Erythroblast (primary cell): ENCODE data around the gene ZNF423.

ENCODE experiments used
- GATA1 ChIP-seq: IDR thresholded peaks from 2 replicates; pipeline ENCODE4 v1.6.1; 2011; ENCODE audit warnings: low read depth, mild to moderate bottlenecking, control low read depth, low read length, moderate library complexity
- POLR2A ChIP-seq: IDR thresholded peaks from 2 replicates; pipeline ENCODE4 v1.6.1; 2011; ENCODE audit warnings: mild to moderate bottlenecking, low read length

DNA sequence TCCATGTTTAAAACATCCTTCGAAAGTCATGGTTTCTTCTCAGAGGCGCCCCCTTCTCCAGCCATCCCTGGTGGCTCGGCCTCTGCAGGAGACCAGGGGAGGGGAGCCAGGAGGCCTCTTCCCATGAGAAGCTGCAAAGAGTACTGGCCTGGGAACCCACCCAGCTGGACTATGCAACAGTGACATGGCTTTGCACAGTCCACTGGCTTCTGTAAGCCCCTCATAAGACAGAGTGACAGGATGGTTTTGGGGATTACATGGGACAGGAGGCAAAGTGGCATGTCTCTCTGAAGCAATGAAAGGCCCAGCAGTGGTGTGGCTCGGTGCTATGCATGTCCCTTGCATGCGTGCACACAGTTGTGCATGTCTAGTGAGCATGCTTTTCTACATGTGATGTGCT, 382.8 kb downstream of the ZNF423 start:
- TF ChIP-seq POLR2A (no peak), GATA1 (no peak)
